HG03139 (cell line): ENCODE results near the gene KCNN3.
"Not testable (repeated sequence)": the region's sequence is repeated elsewhere in the genome, so short reads cannot be mapped to it uniquely, and the experiment has no call there.

Experiments used
- ATAC-seq: cut with Tn5 transposase; IDR thresholded peaks from one replicate; pipeline ENCODE4 v1.9.1; 2021; ENCODE audit not compliant: unreplicated experiment

Gene KCNN3

GRCh38 chr1:154710106-154710505 is 160.0 kb downstream of the KCNN3 start:
- ATAC-seq, result no peak

GRCh38 chr1:154707901-154708463 is 162.1 kb downstream of the KCNN3 start:
- ATAC-seq, result no peak

GRCh38 chr1:154706851-154707250 is 163.2 kb downstream of the KCNN3 start:
- ATAC-seq, result no peak

GRCh38 chr1:154705544-154705943 is 164.5 kb downstream of the KCNN3 start:
- no peak for ATAC-seq

GRCh38 chr1:154703170-154703569 is 166.9 kb downstream of the KCNN3 start:
- ATAC-seq, result no peak

- no peak for ATAC-seq
Measured at GRCh38 chr1:154698320-154699096, 171.6 kb downstream of the KCNN3 start.

GRCh38 chr1:154697710-154698109 is 172.4 kb downstream of the KCNN3 start:
- no peak for ATAC-seq

GRCh38 chr1:154696456-154696855 is 173.6 kb downstream of the KCNN3 start:
- no peak for ATAC-seq

GRCh38 chr1:154695985-154696384 is 174.1 kb downstream of the KCNN3 start:
- ATAC-seq, result no peak

- ATAC-seq, result no peak
Measured at GRCh38 chr1:154694995-154695394, 175.1 kb downstream of the KCNN3 start.

- ATAC-seq, result no peak
Measured at GRCh38 chr1:154689083-154689482, 181.0 kb downstream of the KCNN3 start.

GRCh38 chr1:154686507-154686906 is 183.6 kb downstream of the KCNN3 start:
- no peak for ATAC-seq

GRCh38 chr1:154683820-154684219 is 186.3 kb downstream of the KCNN3 start:
- ATAC-seq, result no peak

- ATAC-seq, result no peak
Measured at GRCh38 chr1:154682254-154682653, 187.8 kb downstream of the KCNN3 start.

- not testable (repeated sequence) for ATAC-seq
Measured at GRCh38 chr1:154677844-154678243, 192.2 kb downstream of the KCNN3 start.

- ATAC-seq, result not testable (repeated sequence)
Measured at GRCh38 chr1:154676847-154677246, 193.2 kb downstream of the KCNN3 start.

- not testable (repeated sequence) for ATAC-seq
Measured at GRCh38 chr1:154674456-154674855, 195.6 kb downstream of the KCNN3 start.

- ATAC-seq, result not testable (repeated sequence)
Measured at GRCh38 chr1:154672245-154672644, 197.8 kb downstream of the KCNN3 start.

GRCh38 chr1:154671412-154671811 is 198.7 kb downstream of the KCNN3 start:
- ATAC-seq, result not testable (repeated sequence)

GRCh38 chr1:154670310-154671270 is 199.5 kb downstream of the KCNN3 start:
- not testable (repeated sequence) for ATAC-seq

GRCh38 chr1:154669464-154670282 is 200.4 kb downstream of the KCNN3 start:
- ATAC-seq, result no peak
